Smooth muscle cell (in vitro differentiated cells): ENCODE measurements around the gene GTF2I. TPM values are rescaled to one million over a fixed set of nuclear protein-coding genes. Genes with fewer than 3 reads are reported as not detected.
"Not testable (repeated sequence)": the region's sequence is repeated elsewhere in the genome, so short reads cannot be mapped to it uniquely, and the experiment has no call there.

Experiments
- DNase-seq: peaks from one replicate; lab custom pipeline; 2025; ENCODE audit not compliant: unreplicated experiment; lab: John Stamatoyannopoulos, UW
- H2AFZ ChIP-seq: fragments of 200-600 bp; sonication (generic); 2 replicates; pipeline ENCODE4 v1.6.0; 2016; ENCODE audit warnings: antibody characterized with exemption, low read depth, mild to moderate bottlenecking
- H3F3A ChIP-seq: fragments of 200-600 bp; sonication (generic); 2 replicates; pipeline ENCODE4 v1.6.0; 2017; ENCODE audit warnings: antibody characterized with exemption, low read depth
- H3K27ac ChIP-seq: fragments of 200-600 bp; sonication (generic); 2 replicates; pipeline ENCODE4 v1.5.1; 2016; ENCODE audit warnings: low read depth, mild to moderate bottlenecking
- H3K27me3 ChIP-seq: fragments of 200-600 bp; sonication (generic); 2 replicates; pipeline ENCODE4 v1.6.1; 2016; ENCODE audit warnings: low read depth, mild to moderate bottlenecking
- H3K36me3 ChIP-seq: fragments of 200-600 bp; sonication (generic); 2 replicates; pipeline ENCODE4 v1.5.1; 2016; ENCODE audit warnings: low read depth
- H3K4me1 ChIP-seq: fragments of 200-600 bp; sonication (generic); 2 replicates; pipeline ENCODE4 v1.5.1; 2016; ENCODE audit warnings: low read depth
- H3K4me2 ChIP-seq: fragments of 200-600 bp; sonication (generic); 2 replicates; pipeline ENCODE4 v1.6.0; 2016; ENCODE audit warnings: mild to moderate bottlenecking
- H3K4me3 ChIP-seq: fragments of 200-600 bp; sonication (generic); 2 replicates; pipeline ENCODE4 v1.5.1; 2016; ENCODE audit warnings: mild to moderate bottlenecking
- H3K79me2 ChIP-seq: fragments of 200-600 bp; sonication (generic); 2 replicates; pipeline ENCODE4 v1.6.0; 2016; ENCODE audit warnings: low read depth, mild to moderate bottlenecking
- H3K9ac ChIP-seq: fragments of 200-600 bp; sonication (generic); 2 replicates; pipeline ENCODE4 v1.6.0; 2016; ENCODE audit warnings: low read depth
- H3K9me3 ChIP-seq: fragments of 200-600 bp; sonication (generic); replicated peaks from 2 replicates; pipeline ENCODE4 v1.5.1; 2016; ENCODE audit warnings: low read depth
- H4K20me1 ChIP-seq: fragments of 200-600 bp; sonication (generic); 2 replicates; pipeline ENCODE4 v1.6.0; 2016; ENCODE audit warnings: low read depth
- CTCF ChIP-seq: fragments of 200-600 bp; sonication (generic); IDR thresholded peaks from 2 replicates; pipeline ENCODE4 v1.5.1; 2017; ENCODE audit warnings: borderline replicate concordance, mild to moderate bottlenecking, antibody characterized with exemption; ENCODE audit not compliant: insufficient read depth, poor library complexity, severe bottlenecking
- WGBS: methylation state at CpG from one replicate; pipeline ENCODE4 v1.1.7; 2016; ENCODE audit warnings: low lambda C conversion rate; 5-methylcytosine and 5-hydroxymethylcytosine counted together
- polyA plus RNA-seq: library from polyadenylated mRNA; unstranded; fragments of >200 nt; fragmentation: Nextera tagmentation; extraction: Ambion mirVana; gene quantifications from 2 replicates; pipeline ENCODE4 v1.2.1, GENCODE V29; 2016
- total RNA-seq: library from RNA; depleted of rRNA; stranded (reverse); fragments of >200 nt; gene quantifications from 2 replicates; pipeline ENCODE4 v1.2.3, GENCODE V29; 2014

The GTF2I gene
- total and polyA plus RNA-seq, 2 experiments from 2014 or later: 63.9 to 90.7 TPM

- WGBS: 95% methylated on average over 11 of the region's 11 CpGs
Observed at GRCh38 chr7:74684473-74684872, 27.0 kb downstream of the GTF2I start.

DNA sequence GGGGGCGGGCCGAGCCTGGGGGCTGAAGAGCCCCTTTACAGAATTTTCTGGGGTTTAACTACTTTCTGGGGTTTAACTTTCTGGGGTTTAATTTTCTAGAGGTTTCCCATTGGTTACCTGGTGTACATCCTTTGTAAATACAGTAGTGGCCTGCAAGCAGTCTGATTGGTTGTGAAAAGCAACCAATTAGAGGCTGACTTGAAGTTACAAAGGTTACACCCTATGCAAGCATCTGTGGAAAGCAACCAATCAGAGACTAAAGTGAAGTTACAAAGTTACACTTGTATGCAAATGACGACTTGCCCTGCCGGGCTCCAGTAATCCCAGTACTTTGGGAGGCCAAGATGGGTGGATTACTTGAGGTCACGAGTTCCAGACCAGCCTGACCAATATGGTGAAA, 27.4 kb downstream of the GTF2I start:
- H3K27ac ChIP-seq: no peak overlapping the region
- H3K4me2 ChIP-seq: no peak overlapping the region
- H4K20me1 ChIP-seq: peaks cover 96% of the 10 kb centered on the region
- H3K36me3 ChIP-seq: peaks cover 4% of the 10 kb centered on the region
- H3K27me3 ChIP-seq: no peaks in the 10 kb centered on the region
- no peak for DNase-seq
- whole genome bisulfite sequencing: 97% methylated on average over 5 of the region's 5 CpGs
- no peaks in the 10 kb centered on the region for H3K9me3 ChIP-seq
- no peak for TF ChIP-seq CTCF
- no peak overlapping the region for H3K9ac ChIP-seq
- H3K4me1 ChIP-seq: no peaks in the 10 kb centered on the region
- peaks cover 99% of the 10 kb centered on the region for H3K79me2 ChIP-seq
- peaks cover 5% of the 10 kb centered on the region for H3F3A ChIP-seq
- H2AFZ ChIP-seq: no peak overlapping the region
- H3K4me3 ChIP-seq: no peak overlapping the region

More at GRCh38 chr7:74684473-74684872, 27.0 kb downstream of the GTF2I start:
- DNase-seq: no peak
- H3K4me2 ChIP-seq: no peak overlapping the region
- H4K20me1 ChIP-seq: peaks cover 95% of the 10 kb centered on the region
- H3K4me3 ChIP-seq: no peak overlapping the region
- no peaks in the 10 kb centered on the region for H3K9me3 ChIP-seq
- TF ChIP-seq CTCF: no peak
- no peak overlapping the region for H3K9ac ChIP-seq
- no peak overlapping the region for H2AFZ ChIP-seq
- H3K36me3 ChIP-seq: peaks cover under 1% of the 10 kb centered on the region
- no peak overlapping the region for H3K27ac ChIP-seq
- no peaks in the 10 kb centered on the region for H3K4me1 ChIP-seq
- H3K79me2 ChIP-seq: peaks cover 97% of the 10 kb centered on the region
- H3K27me3 ChIP-seq: no peaks in the 10 kb centered on the region
- peaks cover 5% of the 10 kb centered on the region for H3F3A ChIP-seq

- H3K4me3 ChIP-seq: no peak overlapping the region
- H4K20me1 ChIP-seq: peaks cover 98% of the 10 kb centered on the region
- no peak overlapping the region for H3K27ac ChIP-seq
- 87% methylated on average over 3 of the region's 3 CpGs for WGBS
- no peak overlapping the region for H3K9ac ChIP-seq
- no peaks in the 10 kb centered on the region for H3K27me3 ChIP-seq
- H3F3A ChIP-seq: peaks cover 7% of the 10 kb centered on the region
- no peak overlapping the region for H3K4me2 ChIP-seq
- H3K4me1 ChIP-seq: no peaks in the 10 kb centered on the region
- H3K79me2 ChIP-seq: peaks cover 55% of the 10 kb centered on the region
- no peak overlapping the region for H2AFZ ChIP-seq
- no peaks in the 10 kb centered on the region for H3K9me3 ChIP-seq
- peaks cover 31% of the 10 kb centered on the region for H3K36me3 ChIP-seq
- no peak for TF ChIP-seq CTCF
- no peak for DNase-seq
Observed at GRCh38 chr7:74690474-74690873, 33.0 kb downstream of the GTF2I start.

DNA sequence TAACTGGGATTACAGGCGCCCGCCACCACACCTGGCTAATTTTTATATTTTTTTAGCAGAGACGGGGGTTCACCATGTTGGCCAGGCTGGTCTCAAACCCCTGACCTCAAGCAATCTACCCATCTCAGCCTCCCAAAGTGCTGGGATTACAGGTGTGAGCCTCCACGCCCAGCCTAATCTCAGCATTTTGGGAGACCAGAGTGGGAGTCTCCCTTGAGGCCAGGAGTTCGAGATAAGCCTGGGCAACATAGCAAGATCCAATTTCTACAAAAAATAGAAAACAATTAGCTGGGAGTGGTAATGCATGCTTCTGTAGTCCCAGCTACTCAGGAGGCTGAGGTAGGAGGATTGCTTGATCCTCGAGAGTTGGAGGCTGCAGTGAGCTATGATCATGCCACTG, 46.9 kb downstream of the GTF2I start:
- not testable (repeated sequence) for H3K4me3 ChIP-seq, H3K27me3 ChIP-seq, H3F3A ChIP-seq, H3K9me3 ChIP-seq, H3K4me1 ChIP-seq, H3K27ac ChIP-seq, H3K9ac ChIP-seq, H3K4me2 ChIP-seq, H2AFZ ChIP-seq, DNase-seq
- Histone ChIP-seq H3K36me3 (peaks cover 34% of the 10 kb centered on the region), H4K20me1 (peaks cover 29% of the 10 kb centered on the region), H3K79me2 (peaks cover 16% of the 10 kb centered on the region)
- 98% methylated on average over 6 of the region's 6 CpGs for WGBS
